H1 (cell line): Measurements from ENCODE around the gene CHN2.

Experiments
- CEBPB ChIP-seq: IDR thresholded peaks from 2 replicates; pipeline ENCODE4 v1.6.1; 2012; ENCODE audit warnings: low read depth, low read length
- CTCF ChIP-seq, 3 experiments: IDR thresholded peaks; 1 replicate in 2 of 3; 2 replicates in 1 of 3; pipeline versions ENCODE4 v1.5.1 to v1.6.1; 2011; ENCODE audit warnings: low read length in 3 of 3, mild to moderate bottlenecking in 3 of 3, inconsistent platforms in 2 of 3, low read depth in 1 of 3, moderate library complexity in 1 of 3; ENCODE audit not compliant: insufficient read depth in 1 of 3; ENCODE audit errors: control extremely low read depth in 1 of 3
- EZH2 ChIP-seq: fragments of 200-600 bp; sonication (generic); IDR thresholded peaks from 2 replicates; pipeline ENCODE4 v1.7.1; 2012; ENCODE audit warnings: low read depth, mild to moderate bottlenecking, moderate library complexity, low read length, inconsistent platforms; ENCODE audit not compliant: severe bottlenecking
- GABPA ChIP-seq: IDR thresholded peaks from 2 replicates; pipeline ENCODE4 v1.6.1; 2011; ENCODE audit warnings: mild to moderate bottlenecking, low read length, moderate library complexity, borderline replicate concordance; ENCODE audit not compliant: insufficient read depth
- GTF2F1 ChIP-seq: IDR thresholded peaks from 2 replicates; pipeline ENCODE4 v1.6.1; 2012; ENCODE audit warnings: low read depth, low read length, improper control_type of control experiment, borderline replicate concordance
- JUN ChIP-seq: IDR thresholded peaks from 2 replicates; pipeline ENCODE4 v1.6.1; 2011; ENCODE audit warnings: low read depth, mild to moderate bottlenecking, improper control_type of control experiment, low read length
- JUND ChIP-seq: IDR thresholded peaks from 2 replicates; pipeline ENCODE4 v1.6.1; 2011; ENCODE audit warnings: mild to moderate bottlenecking, improper control_type of control experiment, low read length
- POLR2A ChIP-seq, 2 experiments: IDR thresholded peaks; 1 replicate in 1 of 2; 2 replicates in 1 of 2; pipeline ENCODE4 v1.6.1; 2011; ENCODE audit warnings: low read depth in 2 of 2, low read length in 2 of 2, mild to moderate bottlenecking in 2 of 2; ENCODE audit errors: control extremely low read depth in 1 of 2
- POLR2AphosphoS5 ChIP-seq: IDR thresholded peaks from 2 replicates; pipeline ENCODE4 v1.6.1; 2011; ENCODE audit warnings: low read depth, low read length
- POU5F1 ChIP-seq: IDR thresholded peaks from 2 replicates; pipeline ENCODE4 v1.6.1; 2011; ENCODE audit warnings: low read depth, mild to moderate bottlenecking, low read length, moderate library complexity
- RAD21 ChIP-seq, 2 experiments: IDR thresholded peaks in 1 of 2; conservative IDR thresholded peaks in 1 of 2; 2 replicates each; pipeline ENCODE4 v1.6.1; 2011; ENCODE audit warnings: low read depth in 2 of 2, low read length in 2 of 2, improper control_type of control experiment in 1 of 2, inconsistent platforms in 1 of 2, mild to moderate bottlenecking in 1 of 2, moderate library complexity in 1 of 2
- RXRA ChIP-seq: IDR thresholded peaks from 2 replicates; pipeline ENCODE4 v1.6.1; 2011; ENCODE audit warnings: low read depth, mild to moderate bottlenecking, low read length, moderate library complexity; ENCODE audit not compliant: insufficient read depth
- SP2 ChIP-seq: IDR thresholded peaks from 2 replicates; pipeline ENCODE4 v1.6.1; 2012; ENCODE audit warnings: mild to moderate bottlenecking, low read length, inconsistent platforms
- YY1 ChIP-seq: IDR thresholded peaks from 2 replicates; pipeline ENCODE4 v1.6.1; 2011; ENCODE audit warnings: low read depth, mild to moderate bottlenecking, low read length

DNA sequence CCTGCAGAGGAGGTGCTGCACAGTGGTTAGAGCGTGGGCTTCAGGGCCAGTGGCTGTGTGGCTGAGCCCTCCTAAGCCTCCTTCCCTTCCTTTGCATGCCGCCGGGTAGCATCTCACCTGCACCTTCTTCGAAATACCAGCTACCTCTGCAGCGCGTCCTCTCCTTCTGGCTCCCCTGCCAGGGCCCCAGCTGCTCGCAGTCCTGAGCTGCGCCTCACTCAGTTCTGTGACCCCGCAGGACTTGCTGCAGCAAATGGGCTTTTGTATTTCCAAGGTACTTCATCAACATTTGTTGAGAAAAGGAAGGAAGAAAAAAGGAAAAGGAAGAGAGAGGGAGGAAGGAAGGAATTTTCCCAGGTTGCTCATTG is 222.3 kb downstream of the CHN2 start:
- TF ChIP-seq CTCF (IDR thresholded peaks at IDR 0.05; ENCODE audit: control extremely low read depth in 1 of 3, insufficient read depth in 1 of 3, low read depth in 1 of 3, low read length in 3 of 3) (no peak), CEBPB (no peak), GTF2F1 (no peak), JUND (no peak), RAD21 (IDR thresholded peaks at IDR 0.05 in 1 of 2, conservative IDR thresholded peaks at IDR 0.05 in 1 of 2; ENCODE audit: low read depth in 2 of 2, low read length in 2 of 2) (no peak), POLR2A (IDR thresholded peaks at IDR 0.05; ENCODE audit: control extremely low read depth in 1 of 2, low read depth in 2 of 2, low read length in 2 of 2) (no peak), EZH2 (no peak), RXRA (no peak), POU5F1 (no peak), POLR2AphosphoS5 (no peak), JUN (no peak), GABPA (no peak), YY1 (no peak), SP2 (no peak)
